Right renal pelvis (tissue), 4 donors: ENCODE data around the gene PRRT1B. TPM values are rescaled to one million over a fixed set of nuclear protein-coding genes. Genes with fewer than 3 reads are reported as not detected.

ENCODE experiments used
- DNase-seq, 4 donors: peaks; one replicate each; pipeline ENCODE4 v3.0.0-alpha.2; 2013; ENCODE audit warnings: low read depth in 4 of 4, low spot score in 3 of 4, missing footprints in 1 of 4
- polyA plus RNA-seq, 4 donors: library from polyadenylated mRNA; unstranded; fragments of 120-200 nt; gene quantifications; one replicate each; pipeline ENCODE4 v1.2.1, GENCODE V29; 2013; ENCODE audit not compliant: insufficient read length in 4 of 4

Gene PRRT1B
- polyA plus RNA-seq, 4 donors, result 0.71 to 1.4 (median 0.91) TPM

GRCh38 chr9:131521822-131522221, 23.5 kb upstream of the PRRT1B start:
- no peak for DNase-seq

- DNase-seq, result no peak
These were observed 22.9 kb upstream of the PRRT1B start for GRCh38 chr9:131522257-131523085.

GRCh38 chr9:131523086-131523388, 22.3 kb upstream of the PRRT1B start:
- no peak for DNase-seq

GRCh38 chr9:131523451-131524435, 21.6 kb upstream of the PRRT1B start:
- DNase-seq, result no peak

- no peak for DNase-seq
These were observed 20.5 kb upstream of the PRRT1B start for GRCh38 chr9:131524665-131525315.

- DNase-seq, result no peak
These were observed 19.4 kb upstream of the PRRT1B start for GRCh38 chr9:131525643-131526565.

- DNase-seq, result no peak
These were observed 17.1 kb upstream of the PRRT1B start for GRCh38 chr9:131528186-131528585.

- no peak for DNase-seq
These were observed 16.3 kb upstream of the PRRT1B start for GRCh38 chr9:131528886-131529505.

- no peak for DNase-seq
These were observed 15.5 kb upstream of the PRRT1B start for GRCh38 chr9:131529597-131530545.

- no peak for DNase-seq
These were observed 14.8 kb upstream of the PRRT1B start for GRCh38 chr9:131530546-131530919.

- DNase-seq, result peak; percentile 68 to 78 (median 72)
These were observed 14.1 kb upstream of the PRRT1B start, which contains the start of gene UCK1 for GRCh38 chr9:131530920-131531832. Gene UCK1, minus strand, starts transcription at chr9:131531263. Its CDS starts 89 bp downstream, at chr9:131531174.

- no peak for DNase-seq
These were observed 10.5 kb upstream of the PRRT1B start for GRCh38 chr9:131534721-131535237.

GRCh38 chr9:131537946-131538345, 7.4 kb upstream of the PRRT1B start:
- no peak for DNase-seq

- DNase-seq, result no peak
These were observed 6.0 kb upstream of the PRRT1B start for GRCh38 chr9:131539223-131539923.

- no peak for DNase-seq
These were observed 2.2 kb upstream of the PRRT1B start for GRCh38 chr9:131543141-131543540.

- no peak for DNase-seq
These were observed 538 bp downstream of the PRRT1B start for GRCh38 chr9:131545786-131546335.
